GM19455 (cell line): ENCODE results near the gene BCKDHA.
A peak's percentile ranks its signal among the peaks of the same experiment; 100 is the strongest.

Experiments
- ATAC-seq: cut with Tn5 transposase; IDR thresholded peaks from one replicate; pipeline ENCODE4 v1.9.1; 2021; ENCODE audit not compliant: unreplicated experiment

Gene BCKDHA

GRCh38 chr19:41397086-41398049 is at the start of gene BCKDHA, which contains the start of gene EXOSC5:
Gene BCKDHA, plus strand, starts transcription at chr19:41397818. Its CDS starts 10 bp downstream, at chr19:41397828.
Gene EXOSC5, minus strand, starts transcription at chr19:41397359. Its CDS starts 31 bp downstream, at chr19:41397328.
- ATAC-seq, result peak; percentile 78

- ATAC-seq, result no peak
Measured at GRCh38 chr19:41350735-41351338, 46.8 kb upstream of the BCKDHA start.

- no peak for ATAC-seq
Measured at GRCh38 chr19:41351339-41352245, 46.0 kb upstream of the BCKDHA start.

DNA sequence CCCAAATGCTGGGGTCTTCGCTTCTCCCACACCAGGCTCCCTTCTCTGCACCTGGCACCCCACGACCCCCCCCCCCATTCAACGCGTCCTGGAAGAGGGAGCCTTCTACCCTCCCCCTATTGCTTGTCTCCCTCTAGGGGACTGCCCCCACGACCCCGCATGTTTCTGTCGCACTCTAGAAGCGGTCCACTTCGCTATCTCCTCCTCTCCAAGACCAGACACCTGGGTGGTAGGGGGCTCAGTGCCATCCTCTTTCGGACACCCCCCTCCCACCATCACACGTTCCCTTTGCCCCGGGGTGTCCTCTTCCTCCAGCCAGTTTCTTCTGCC is 45.4 kb upstream of the BCKDHA start:
- no peak for ATAC-seq

GRCh38 chr19:41352609-41353465 is 44.8 kb upstream of the BCKDHA start:
- ATAC-seq, result no peak

DNA sequence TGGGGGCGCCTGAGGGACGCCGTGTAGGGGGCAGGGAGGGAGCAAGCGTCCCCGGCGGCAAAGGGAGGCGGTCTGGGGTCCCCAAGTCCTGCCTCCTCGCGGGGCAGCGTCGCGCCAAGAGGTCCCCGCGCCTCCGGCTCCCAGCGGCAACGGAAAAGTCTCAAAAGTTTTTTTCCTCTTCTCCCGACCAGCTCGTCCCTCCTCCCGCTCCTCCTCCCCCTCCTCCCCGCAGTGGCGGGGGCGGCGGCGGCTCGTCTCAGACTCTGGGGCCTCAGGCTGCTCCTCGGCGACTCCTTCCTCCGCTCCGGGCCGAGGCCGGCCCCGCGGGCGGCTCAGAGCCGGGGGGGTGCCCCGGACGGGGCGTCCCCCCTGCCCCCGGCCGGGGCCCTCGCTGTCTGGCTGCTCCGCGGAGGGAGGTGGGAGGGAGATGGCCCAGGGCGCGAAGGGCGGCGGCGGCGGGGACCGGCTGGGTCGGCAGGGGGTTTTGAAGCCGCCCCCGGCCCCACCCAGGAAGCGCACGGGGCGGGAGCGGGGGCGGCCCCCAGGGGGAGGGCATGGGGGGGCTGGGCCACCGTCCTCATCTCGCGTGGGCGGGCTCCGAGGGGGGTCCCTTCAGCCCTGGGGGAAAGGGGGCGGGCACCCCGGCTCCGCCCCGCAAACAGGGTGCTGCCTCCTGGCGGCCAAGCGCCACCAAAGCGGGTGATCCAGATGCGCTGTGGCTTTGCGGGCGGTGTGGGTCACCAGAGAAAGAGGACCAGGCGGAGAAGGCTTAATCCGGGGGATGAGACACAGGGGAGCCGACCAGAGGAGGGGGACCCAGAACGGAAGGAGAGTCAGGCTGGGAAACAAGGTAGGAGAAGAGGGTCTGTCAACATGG is 43.9 kb upstream of the BCKDHA start, which contains the start of gene TGFB1:
Gene TGFB1, minus strand, starts transcription at position 457 of the 877 bp plus-strand sequence. CDS start 878 bp downstream, outside the sequence.
- ATAC-seq, result peak; percentile 36

DNA sequence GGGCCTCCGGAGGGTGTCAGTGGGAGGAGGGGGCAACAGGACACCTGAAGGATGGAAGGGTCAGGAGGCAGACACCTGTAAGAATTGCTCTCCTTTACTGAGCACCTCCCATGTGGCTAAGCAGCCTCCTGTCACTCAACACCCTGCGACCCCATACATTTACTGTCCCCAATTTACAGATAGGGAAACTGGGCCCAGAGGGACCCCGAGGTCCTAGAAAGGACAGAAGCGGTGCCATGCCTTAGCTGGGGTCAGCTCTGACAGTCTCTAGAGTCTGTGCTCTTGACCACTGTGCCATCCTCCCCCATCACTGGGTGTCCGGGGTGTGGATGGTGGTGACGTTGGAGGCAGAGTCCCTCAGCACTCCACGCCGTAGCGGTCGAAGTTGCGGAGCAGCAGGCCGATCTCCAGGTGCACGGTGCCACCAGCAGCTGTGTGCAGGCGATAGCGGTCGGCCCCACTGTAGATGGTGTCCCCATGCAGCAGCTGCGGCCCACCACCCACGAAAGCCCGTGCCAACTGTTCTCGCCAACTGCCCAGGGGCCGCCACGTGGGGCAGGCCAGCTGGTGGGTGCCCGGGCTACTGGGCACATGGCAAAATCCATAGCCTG is 43.2 kb upstream of the BCKDHA start:
- no peak for ATAC-seq

DNA sequence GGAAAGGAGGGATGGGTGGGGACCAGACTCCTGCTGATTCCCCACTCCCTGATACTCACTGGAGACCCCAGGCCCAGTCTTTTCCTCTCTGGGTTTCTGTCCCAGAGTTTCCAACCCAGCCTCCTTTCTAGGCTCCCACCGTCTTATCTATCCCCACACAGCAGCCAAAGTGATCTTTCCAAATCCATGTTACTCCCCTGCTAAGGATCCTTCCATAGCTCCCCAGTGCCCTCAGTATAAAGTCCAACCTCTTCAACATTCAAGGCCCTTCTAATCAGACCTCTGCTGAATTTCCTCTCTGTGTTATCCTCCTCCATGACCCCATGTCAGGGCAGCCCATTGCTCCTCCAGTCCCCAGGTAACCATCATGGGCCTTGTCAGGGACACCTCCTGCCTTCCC is 42.6 kb upstream of the BCKDHA start:
- no peak for ATAC-seq

- ATAC-seq, result no peak
Measured at GRCh38 chr19:41355802-41356201, 41.8 kb upstream of the BCKDHA start.

DNA sequence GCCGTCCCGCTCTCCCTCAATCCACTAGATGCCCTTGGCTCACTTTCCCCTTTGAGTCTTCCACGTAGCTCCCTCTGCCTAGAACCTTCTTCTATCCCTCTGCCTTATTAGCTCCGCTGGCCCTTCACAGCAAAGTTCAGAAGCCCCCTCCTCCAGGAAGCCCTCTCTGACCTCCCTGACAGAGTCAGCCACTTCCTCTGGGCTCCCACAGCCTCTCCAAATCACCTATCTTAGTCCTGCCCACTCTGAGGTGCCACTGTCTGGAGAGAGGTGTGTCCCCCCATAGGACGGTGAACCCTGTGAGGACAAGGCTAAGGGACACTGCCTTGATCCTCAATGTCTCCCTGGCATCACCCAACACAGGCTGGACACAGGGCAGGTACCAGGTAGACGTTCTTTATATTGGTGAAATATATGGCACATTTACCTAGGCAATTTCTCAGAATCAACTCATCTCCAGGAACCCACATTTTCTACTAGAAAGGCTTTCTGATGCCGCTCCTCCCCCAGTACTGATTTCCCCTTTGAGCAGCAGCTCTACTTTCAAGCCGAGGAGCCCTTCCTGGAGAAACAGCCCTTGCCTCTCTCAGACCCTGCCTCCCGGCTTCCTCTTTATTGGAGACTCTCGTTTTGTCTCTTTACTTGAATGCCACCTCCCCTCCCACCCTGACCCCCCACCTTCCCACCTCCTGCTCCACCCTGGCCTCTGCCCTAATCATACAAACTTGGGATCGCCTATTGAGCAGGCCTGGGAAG is 40.5 kb upstream of the BCKDHA start:
- ATAC-seq, result no peak

DNA sequence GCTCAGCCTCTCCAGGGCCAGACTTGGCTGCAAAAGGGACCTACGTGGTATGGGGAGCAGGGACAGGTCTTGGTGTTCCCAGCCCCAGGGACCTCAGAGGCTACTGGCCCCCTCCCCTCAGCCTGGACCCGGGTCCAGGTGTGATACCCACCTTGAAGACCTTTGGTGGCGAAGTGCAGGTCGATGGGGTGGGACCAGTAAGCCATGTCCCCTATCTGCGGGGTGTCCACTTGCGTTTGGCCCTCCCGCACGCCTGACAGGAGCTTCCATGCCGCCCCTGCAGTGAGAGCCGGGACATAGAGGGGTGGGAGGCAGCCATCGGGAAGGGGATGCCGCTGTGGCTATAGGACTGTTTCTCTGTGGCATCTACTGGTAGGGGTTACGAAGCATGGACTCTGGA is 39.9 kb upstream of the BCKDHA start:
- ATAC-seq, result no peak

DNA sequence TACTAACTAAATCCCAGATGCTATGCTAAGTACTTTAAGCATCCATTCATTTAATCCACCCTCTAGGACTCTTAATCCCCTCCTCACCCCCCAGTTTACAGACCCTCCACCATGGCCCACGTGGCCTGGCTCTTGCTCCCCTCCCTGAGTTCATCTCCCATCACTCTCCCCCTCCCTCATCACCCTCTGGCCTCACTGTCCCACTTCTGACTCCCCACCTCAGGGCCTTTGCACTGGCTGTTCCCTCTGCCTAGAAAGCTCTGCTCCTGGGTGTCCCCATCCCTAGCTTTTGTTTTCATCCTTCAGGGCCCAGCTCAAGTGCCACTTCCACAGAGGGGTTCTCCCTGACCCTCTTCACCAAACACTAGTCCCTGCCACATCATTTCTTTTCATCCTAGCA is 37.9 kb upstream of the BCKDHA start:
- ATAC-seq, result no peak

- no peak for ATAC-seq
Measured at GRCh38 chr19:41362143-41362847, 35.3 kb upstream of the BCKDHA start.

GRCh38 chr19:41363371-41363752 is 34.3 kb upstream of the BCKDHA start:
- no peak for ATAC-seq

- ATAC-seq, result peak; percentile 90
Measured at GRCh38 chr19:41363753-41364523, 33.7 kb upstream of the BCKDHA start, which contains the start of gene B9D2. Gene B9D2, minus strand, starts transcription at chr19:41364149. Its CDS starts 630 bp downstream, at chr19:41363519.

DNA sequence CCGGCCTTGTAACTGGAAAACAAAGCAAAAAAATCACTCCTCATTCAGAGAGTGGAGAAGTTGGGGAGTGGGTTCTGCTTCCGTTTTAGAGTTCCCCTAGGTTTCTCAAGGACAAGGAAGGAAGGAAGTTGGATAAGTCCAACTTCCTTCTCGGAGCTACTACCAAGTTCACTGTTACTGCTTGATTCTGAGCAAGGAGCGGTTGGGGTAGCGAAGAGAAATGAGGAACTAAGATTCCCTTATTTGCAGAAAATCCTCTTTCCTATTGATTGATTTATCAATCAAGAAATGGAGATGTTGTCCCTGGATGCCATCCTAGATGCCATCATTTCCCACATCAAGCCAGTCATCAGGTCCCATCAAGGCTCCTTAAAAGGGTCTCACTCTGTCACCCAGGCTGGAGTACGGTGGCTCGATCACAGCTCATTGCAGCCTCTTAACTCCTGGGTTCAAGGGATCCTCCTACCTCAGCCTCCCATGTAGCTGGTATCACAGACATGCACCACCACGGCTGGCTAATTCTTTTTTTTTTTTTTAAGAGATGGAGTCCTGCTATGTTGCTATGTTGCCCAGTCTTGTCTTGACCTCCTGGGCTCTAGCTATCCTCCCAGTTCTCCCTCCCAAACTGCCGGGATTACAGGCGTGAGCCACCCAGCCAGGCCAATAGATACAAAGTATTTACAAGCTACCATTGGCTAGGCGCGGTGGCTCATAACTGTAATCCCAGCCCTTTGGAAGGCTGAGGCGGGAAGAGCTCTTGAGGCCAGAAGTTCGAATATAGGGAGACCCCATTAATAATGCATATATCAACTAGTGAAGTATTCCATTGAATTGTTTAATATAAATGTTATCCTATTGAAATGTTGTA is 32.9 kb upstream of the BCKDHA start:
- ATAC-seq, result no peak
